Lower leg skin (tissue), 3 donors: Measurements from ENCODE around the gene MAML1.

Experiments
- CTCF ChIP-seq, 3 donors: fragments of 450-650 bp; IDR thresholded peaks; one replicate each; pipeline ENCODE4 v1.5.1; 2016; ENCODE audit warnings: antibody characterized with exemption in 3 of 3, mild to moderate bottlenecking in 3 of 3, moderate library complexity in 2 of 3
- POLR2A ChIP-seq, 2 donors: fragments of 450-650 bp; IDR thresholded peaks; one replicate each; pipeline ENCODE4 v1.6.1; 2016 to 2017; ENCODE audit warnings: antibody characterized with exemption in 2 of 2, mild to moderate bottlenecking in 1 of 2, moderate library complexity in 1 of 2

GRCh38 chr5:179699616-179700237 lies 32.9 kb upstream of the MAML1 start:
- TF ChIP-seq CTCF (IDR thresholded peaks at IDR 0.05) = no peak
- TF ChIP-seq POLR2A (IDR thresholded peaks at IDR 0.05) = no peak
